LHCN-M2 (cell line): Measurements from ENCODE around the gene MOB1B. TPM values are rescaled to one million over a fixed set of nuclear protein-coding genes. Genes with fewer than 3 reads are reported as not detected.
A peak's percentile ranks its signal among the peaks of the same experiment; 100 is the strongest.
"Not testable (repeated sequence)": the region's sequence is repeated elsewhere in the genome, so short reads cannot be mapped to it uniquely, and the experiment has no call there.

ENCODE experiments used
- DNase-seq: peaks from one replicate; pipeline ENCODE4 v3.0.0-alpha.2; 2012; ENCODE audit warnings: low read depth
- total RNA-seq: library from RNA; depleted of rRNA; stranded (reverse); fragments of >200 nt; gene quantifications from 2 replicates; pipeline ENCODE4 v1.2.3, GENCODE V29; 2014; rRNA removed

The MOB1B gene
- total RNA-seq, 1 experiment from 2014 or later: 11.8 TPM

- DNase-seq: no peak
These were observed 106.0 kb downstream of the MOB1B start for GRCh38 chr4:71008196-71008595.

GRCh38 chr4:71009086-71009485 lies 106.9 kb downstream of the MOB1B start:
- peak; percentile 50 for DNase-seq

GRCh38 chr4:71009890-71010588 lies 107.9 kb downstream of the MOB1B start:
- peak; percentile 57 for DNase-seq

- no peak for DNase-seq
These were observed 109.3 kb downstream of the MOB1B start for GRCh38 chr4:71011451-71011850.

- not testable (repeated sequence) for DNase-seq
These were observed 115.2 kb downstream of the MOB1B start for GRCh38 chr4:71017391-71017790.

GRCh38 chr4:71020611-71021010 lies 118.4 kb downstream of the MOB1B start:
- DNase-seq: no peak

- no peak for DNase-seq
These were observed 123.5 kb downstream of the MOB1B start for GRCh38 chr4:71025654-71026053.

- DNase-seq: peak; percentile 87
These were observed 123.9 kb downstream of the MOB1B start for GRCh38 chr4:71026086-71026485.

- no peak for DNase-seq
These were observed 125.4 kb downstream of the MOB1B start for GRCh38 chr4:71027611-71028010.

- no peak for DNase-seq
These were observed 127.3 kb downstream of the MOB1B start for GRCh38 chr4:71029504-71029903.

GRCh38 chr4:71032106-71032505 lies 129.9 kb downstream of the MOB1B start:
- peak; percentile 71 for DNase-seq

Other genes with a start within 250 kb of the MOB1B start
- gene JCHAIN, start 235.9 kb upstream of the MOB1B start, total RNA-seq: not detected in 2 replicates
- 17.7 and 33.0 TPM in 2 replicates for gene UTP3, start 213.8 kb upstream of the MOB1B start, total RNA-seq
- 28.9 and 36.4 TPM in 2 replicates for gene RUFY3, start 180.4 kb upstream of the MOB1B start, total RNA-seq
- 111 and 113 TPM in 2 replicates for gene GRSF1, start 62.5 kb upstream of the MOB1B start, total RNA-seq
- gene DCK, start 91.3 kb downstream of the MOB1B start, total RNA-seq: 52.8 and 53.4 TPM in 2 replicates